ENCODE measurements around the gene MLLT11.
"Not testable (repeated sequence)": the region's sequence is repeated elsewhere in the genome, so short reads cannot be mapped to it uniquely, and the experiment has no call there.

MLLT11 gene

GRCh38 chr1:151058692-151059091 lies 1.5 kb upstream of the MLLT11 start:
- DNase-seq: peak; percentile 29

GRCh38 chr1:151059109-151060006 lies 839 bp upstream of the MLLT11 start, which contains the start of gene CDC42SE1:
Gene CDC42SE1 (minus strand): TSS chr1:151059622. CDS start chr1:151055730, 3,892 bp downstream.
- DNase-seq: peak; percentile 95

- no peak for DNase-seq
Observed at GRCh38 chr1:151060657-151061421, 642 bp downstream of the MLLT11 start.

DNA sequence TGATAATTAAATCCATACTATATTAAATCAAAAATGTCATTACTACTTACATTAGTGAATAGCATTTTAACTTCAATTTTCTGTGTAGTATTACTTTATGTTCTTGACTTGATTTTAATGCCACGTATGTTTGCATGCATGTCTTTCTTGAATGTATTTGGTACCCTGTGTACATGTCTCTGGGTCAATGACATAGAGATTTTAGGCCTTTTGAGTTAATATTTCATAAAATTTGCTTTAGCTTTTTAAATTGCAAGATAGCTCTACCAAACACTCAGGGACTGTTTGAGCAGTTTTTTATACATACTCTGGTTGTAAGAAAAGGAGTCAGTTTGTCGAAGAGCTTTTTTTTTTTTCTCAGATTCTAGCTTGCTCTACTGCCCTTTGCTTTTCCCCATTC lies 1.5 kb downstream of the MLLT11 start:
- no peak for DNase-seq

- DNase-seq: no peak
Observed at GRCh38 chr1:151062741-151063371, 2.7 kb downstream of the MLLT11 start.

- no peak for DNase-seq
Observed at GRCh38 chr1:151065089-151065645, 5.0 kb downstream of the MLLT11 start.

DNA sequence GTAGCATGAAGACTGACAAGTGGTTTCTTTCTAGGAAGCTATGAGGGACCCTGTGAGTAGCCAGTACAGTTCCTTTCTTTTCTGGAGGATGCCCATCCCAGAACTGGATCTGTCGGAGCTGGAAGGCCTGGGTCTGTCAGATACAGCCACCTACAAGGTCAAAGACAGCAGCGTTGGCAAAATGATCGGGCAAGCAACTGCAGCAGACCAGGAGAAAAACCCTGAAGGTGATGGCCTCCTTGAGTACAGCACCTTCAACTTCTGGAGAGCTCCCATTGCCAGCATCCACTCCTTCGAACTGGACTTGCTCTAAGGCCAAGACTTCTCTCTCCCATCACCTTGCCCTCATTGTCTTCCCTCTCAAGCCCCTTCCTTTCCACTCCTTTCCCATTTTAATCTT lies 7.0 kb downstream of the MLLT11 start:
- DNase-seq: no peak

DNA sequence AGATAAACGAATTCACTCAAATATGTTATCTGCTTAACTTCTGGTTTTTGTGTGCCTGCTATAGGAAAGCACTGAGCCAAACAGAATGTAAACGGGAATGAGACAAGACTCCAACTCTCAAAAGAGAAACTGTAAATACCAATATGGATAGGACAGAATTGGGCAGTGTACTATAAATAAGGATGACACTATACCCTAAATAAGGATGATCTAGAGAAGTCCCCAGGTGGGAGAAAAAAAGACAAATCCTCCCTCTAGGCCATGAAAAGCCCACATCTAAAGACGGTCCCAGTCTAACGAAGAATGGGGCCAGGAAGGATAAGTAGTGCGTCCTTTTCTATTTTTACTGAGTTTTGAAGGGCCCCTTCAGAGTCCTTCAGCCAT lies 8.9 kb downstream of the MLLT11 start:
- DNase-seq: no peak

DNA sequence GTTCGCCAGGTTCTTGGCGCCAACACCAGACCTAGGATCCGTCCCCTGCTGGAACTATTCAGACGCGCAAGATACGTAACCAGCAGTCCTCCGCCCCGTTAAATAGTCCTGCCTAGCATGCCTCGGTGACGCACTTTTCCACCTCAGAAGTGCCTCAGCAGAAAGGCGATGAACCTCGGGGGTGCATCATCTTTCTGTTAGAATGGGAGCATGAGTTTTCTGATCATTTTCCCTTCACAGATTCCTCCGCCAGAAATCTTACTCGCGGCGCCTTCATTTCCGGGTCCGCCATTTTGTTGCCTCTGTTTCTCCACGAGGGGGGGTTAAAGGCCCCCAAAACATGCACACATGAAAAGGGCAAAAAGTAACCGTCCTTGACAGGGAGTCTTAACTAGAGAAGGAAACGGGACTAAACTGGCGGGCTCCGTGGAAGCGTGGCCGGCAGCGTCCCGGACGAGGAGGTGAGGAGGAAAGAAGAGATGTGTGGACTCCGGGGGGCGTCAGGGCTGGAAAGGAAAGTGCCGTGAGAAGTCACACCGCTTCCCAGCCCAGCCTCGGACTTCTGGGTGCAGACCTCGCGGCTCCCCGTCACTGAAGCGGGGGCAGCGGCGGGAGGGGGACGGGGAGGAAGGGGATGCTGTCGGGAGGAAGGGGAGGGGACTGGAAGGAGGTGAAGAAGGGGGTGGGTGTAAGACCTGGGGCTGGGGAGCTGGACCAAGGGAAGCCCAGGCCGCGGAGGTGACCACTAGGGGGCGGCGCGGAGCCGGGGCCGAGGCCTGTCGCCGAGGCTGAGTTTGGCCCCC lies 10.5 kb downstream of the MLLT11 start, which contains the start of gene GABPB2:
TSS of gene GABPB2 (plus strand) at position 288 of the 803 bp plus-strand sequence. CDS start 17,429 bp downstream, outside the sequence.
- peak; percentile 95 for DNase-seq

- DNase-seq: no peak
Observed at GRCh38 chr1:151072224-151072623, 12.0 kb downstream of the MLLT11 start.

DNA sequence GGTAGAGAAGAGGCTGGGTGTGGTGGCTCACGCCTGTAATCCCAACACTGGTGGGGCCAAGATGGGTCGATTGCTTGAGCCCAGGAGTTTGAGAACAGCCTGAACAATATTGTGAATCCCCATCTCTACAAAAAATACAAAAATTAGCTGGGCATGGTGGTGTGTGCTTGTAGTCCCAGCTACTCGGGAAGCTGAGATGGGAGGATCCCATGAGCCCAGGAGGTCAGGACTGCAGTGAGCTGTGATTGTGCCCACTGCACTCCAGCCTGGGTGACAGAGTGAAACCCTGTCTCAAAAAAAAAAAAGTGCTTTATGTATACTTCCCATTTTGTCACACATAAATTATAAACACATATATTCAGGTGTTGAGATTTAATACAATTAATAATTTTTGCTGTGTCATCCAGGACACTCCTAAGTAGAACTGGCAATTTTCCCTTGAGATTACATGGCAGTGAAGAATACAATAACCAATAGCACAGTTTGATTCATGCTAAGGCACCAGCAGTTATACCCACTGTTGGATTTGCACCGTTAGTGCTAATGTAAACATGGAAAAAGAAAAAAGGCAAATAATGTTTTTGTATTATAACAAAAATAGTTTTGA lies 25.9 kb downstream of the MLLT11 start:
- no peak for DNase-seq

DNA sequence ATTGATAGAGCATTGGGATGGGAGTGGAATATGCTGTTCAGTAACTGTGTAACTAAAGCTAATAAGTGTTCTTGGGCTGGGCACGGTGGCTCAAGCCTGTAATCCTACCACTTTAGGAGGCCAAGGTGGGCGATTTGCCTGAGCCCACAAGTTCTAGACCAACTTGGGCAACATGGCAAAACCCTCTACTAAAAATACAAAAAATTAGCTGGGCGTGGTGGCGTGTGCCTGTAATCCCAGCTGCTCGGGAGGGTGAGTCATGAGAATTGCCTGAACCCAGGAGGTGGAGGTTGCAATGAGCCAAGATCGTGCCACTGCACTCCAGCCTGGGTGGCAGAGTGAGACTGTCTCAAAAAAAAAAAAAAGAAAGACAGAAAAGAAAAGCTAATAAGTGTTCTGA lies 37.2 kb downstream of the MLLT11 start:
- DNase-seq: not testable (repeated sequence)

DNA sequence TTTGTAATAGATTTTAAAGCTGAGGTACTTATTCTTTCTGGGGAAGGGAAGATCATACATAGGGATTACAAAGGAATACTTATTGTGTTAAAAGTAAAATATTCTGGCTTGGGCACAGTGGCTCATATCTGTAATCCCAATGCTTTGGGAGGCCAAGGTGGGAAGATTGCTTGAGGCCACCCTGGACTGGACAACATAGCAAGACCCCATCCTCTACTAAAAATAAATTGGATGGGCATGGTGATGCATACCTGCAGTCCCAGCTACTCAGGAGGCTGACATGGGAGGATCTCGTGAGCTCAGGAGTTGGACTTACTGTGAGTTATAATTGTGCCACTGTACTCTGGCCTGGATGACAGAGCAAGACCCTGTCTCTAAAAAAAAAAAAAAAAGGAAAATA lies 37.9 kb downstream of the MLLT11 start:
- DNase-seq: no peak

- DNase-seq: no peak
Observed at GRCh38 chr1:151104630-151105029, 44.4 kb downstream of the MLLT11 start.

GRCh38 chr1:151106894-151107293 lies 46.7 kb downstream of the MLLT11 start:
- no peak for DNase-seq

GRCh38 chr1:151108331-151108730 lies 48.1 kb downstream of the MLLT11 start:
- DNase-seq: no peak

DNA sequence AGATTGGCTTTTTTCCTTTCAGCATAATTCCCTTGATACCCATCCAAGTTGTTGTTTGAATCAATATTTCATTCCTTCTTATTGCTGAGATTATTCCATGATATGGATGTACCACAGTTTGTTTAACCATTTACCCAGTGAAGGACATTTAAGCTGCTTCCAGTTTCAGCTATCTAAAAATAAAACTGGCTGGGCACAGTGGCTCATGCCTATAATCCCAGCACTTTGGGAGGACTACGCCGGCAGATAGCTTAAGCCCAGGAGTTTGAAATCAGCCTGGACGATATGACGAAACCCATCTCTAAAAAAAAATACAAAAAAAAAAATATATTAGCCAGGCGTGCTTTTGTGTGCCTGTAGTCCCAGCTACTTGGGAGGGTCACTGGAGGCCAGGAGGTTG lies 53.7 kb downstream of the MLLT11 start:
- DNase-seq: no peak

All from hematopoietic multipotent progenitor cell treated with erythropoietin and hydrocortisone succinate and interleukin-3 and kit ligand, for 6 days (in vitro differentiated cells).